ENCODE measurements around the gene SNAP29. TPM values are rescaled to one million over a fixed set of nuclear protein-coding genes. Genes with fewer than 3 reads are reported as not detected.

Gene SNAP29
- total RNA-seq, 6 experiments from 2014 or later: 17.6 to 27.0 (median 22.4) TPM

- Histone ChIP-seq H3K27ac (peak overlapping the region; percentile 91 to 96 (median 93)), H3K27me3 (no peaks in the 10 kb centered on the region), H3K36me3 (peaks cover 0 to 14% (median 6%) of the 10 kb centered on the region in 4 donors), H3K9me3 (no peaks in the 10 kb centered on the region), H3K4me1 (peaks cover 0 to 46% (median 14%) of the 10 kb centered on the region in 4 donors), H3K4me3 (peak overlapping the region in 2 of 3 donors; percentile 20 to 27)
- 38% methylated on average over 5 of the region's 5 CpGs for WGBS (ENCODE audit: insufficient coverage, low coverage, low lambda C conversion rate, missing lambda C conversion rate)
- intact Hi-C loops (cut with DNase I): no loop called here
- ATAC-seq: peak in 3 of 4 donors; percentile 2 to 5 (median 5)
- no peak for TF ChIP-seq CTCF (IDR thresholded peaks at IDR 0.05)
- no peak for TF ChIP-seq POLR2A (IDR thresholded peaks at IDR 0.05)
- no peak for DNase-seq
These were observed 7.9 kb downstream of the SNAP29 start for GRCh38 chr22:20866736-20867135.

GRCh38 chr22:20867179-20868024 lies 8.6 kb downstream of the SNAP29 start:
- no peak for TF ChIP-seq CTCF (IDR thresholded peaks at IDR 0.05)
- peak; percentile 84 for TF ChIP-seq POLR2A (IDR thresholded peaks at IDR 0.05)
- Histone ChIP-seq H3K36me3 (peaks cover 0 to 20% (median 7%) of the 10 kb centered on the region in 4 donors), H3K27ac (peak overlapping the region; percentile 91 to 96 (median 93)), H3K4me1 (peaks cover 0 to 46% (median 14%) of the 10 kb centered on the region in 4 donors), H3K27me3 (no peaks in the 10 kb centered on the region), H3K9me3 (no peaks in the 10 kb centered on the region), H3K4me3 (peak overlapping the region in 2 of 3 donors; percentile 20 to 27)
- DNase-seq (peak; percentile 76 to 89 (median 82)), ATAC-seq (peak; percentile 93 to 97 (median 96))
- 12% methylated on average over 3 of the region's 11 CpGs for WGBS (ENCODE audit: insufficient coverage, low coverage, low lambda C conversion rate, missing lambda C conversion rate)
- intact Hi-C loops (cut with DNase I): no loop called here

GRCh38 chr22:20868025-20868962 lies 9.5 kb downstream of the SNAP29 start:
- no peak overlapping the region for H3K4me3 ChIP-seq
- TF ChIP-seq CTCF (IDR thresholded peaks at IDR 0.05) (no peak), POLR2A (IDR thresholded peaks at IDR 0.05) (no peak)
- H3K4me1 ChIP-seq: peaks cover 0 to 46% (median 14%) of the 10 kb centered on the region in 4 donors
- intact Hi-C loops (cut with DNase I): no loop called here
- H3K36me3 ChIP-seq: peaks cover 0 to 28% (median 7%) of the 10 kb centered on the region in 4 donors
- H3K9me3 ChIP-seq: no peaks in the 10 kb centered on the region
- H3K27me3 ChIP-seq: no peaks in the 10 kb centered on the region
- no peak for ATAC-seq
- peak overlapping the region; percentile 91 to 96 (median 93) for H3K27ac ChIP-seq
- 65% methylated on average over 6 of the region's 7 CpGs for WGBS (ENCODE audit: insufficient coverage, low coverage, low lambda C conversion rate, missing lambda C conversion rate)
- no peak for DNase-seq

GRCh38 chr22:20869234-20869633 lies 10.4 kb downstream of the SNAP29 start:
- no peaks in the 10 kb centered on the region for H3K9me3 ChIP-seq
- intact Hi-C loops (cut with DNase I): no loop called here
- peaks cover 0 to 32% (median 7%) of the 10 kb centered on the region in 4 donors for H3K36me3 ChIP-seq
- DNase-seq: no peak
- H3K4me1 ChIP-seq: peaks cover 0 to 46% (median 14%) of the 10 kb centered on the region in 4 donors
- no peak for ATAC-seq
- H3K27me3 ChIP-seq: no peaks in the 10 kb centered on the region
- TF ChIP-seq POLR2A (IDR thresholded peaks at IDR 0.05) (no peak), CTCF (IDR thresholded peaks at IDR 0.05) (no peak)
- no peak overlapping the region for H3K4me3 ChIP-seq
- H3K27ac ChIP-seq: peak overlapping the region in 1 of 3 donors; percentile 93
- WGBS (ENCODE audit: insufficient coverage, low coverage, low lambda C conversion rate, missing lambda C conversion rate): 80% methylated on average over 1 of the region's 2 CpGs
